Panc1 (cell line): ENCODE results near the gene LRRC63. TPM values are rescaled to one million over a fixed set of nuclear protein-coding genes. Genes with fewer than 3 reads are reported as not detected.

Experiments
- ATAC-seq: fragments of 200-7000 bp; cut with Tn5 transposase; 2 replicates; pipeline ENCODE4 v1.9.1; 2020; ENCODE audit warnings: mild to moderate bottlenecking, moderate library complexity
- BruUV-seq: library from RNA; stranded (reverse); fragments of 400-500 nt; replicated peaks from 2 replicates; lab custom pipeline; 2021; lab: Mats Ljungman, UMichigan
- CTCF ChIA-PET: fragments of 300-600 bp; sonication (Branson Sonifier 250); formaldehyde crosslinking; loops from one replicate; lab custom pipeline; 2022; ENCODE audit warnings: antibody characterized with exemption; lab: Charles Lee
- POLR2A ChIA-PET: fragments of 300-600 bp; sonication (Branson Sonifier 250); formaldehyde crosslinking; loops from one replicate; lab custom pipeline; 2022; ENCODE audit warnings: antibody characterized with exemption; lab: Charles Lee
- DNase-seq: peaks from one replicate; pipeline ENCODE4 v3.0.0-alpha.2; 2010; ENCODE audit warnings: low read depth, low spot score
- H3K27ac ChIP-seq: 2 replicates; pipeline ENCODE4 v1.5.1; 2011; ENCODE audit warnings: mild to moderate bottlenecking, low read length, inconsistent platforms
- H3K27me3 ChIP-seq: fragments of 200-500 bp; sonication (Bioruptor generic); 2 replicates; pipeline ENCODE4 v1.6.0; 2014; ENCODE audit warnings: low read length, inconsistent platforms; ENCODE audit not compliant: control insufficient read depth, insufficient read depth
- H3K36me3 ChIP-seq: fragments of 200-500 bp; sonication (Bioruptor generic); 2 replicates; pipeline ENCODE4 v1.5.1; 2014; ENCODE audit warnings: inconsistent platforms, mild to moderate bottlenecking, low read length, moderate library complexity; ENCODE audit not compliant: control insufficient read depth, insufficient read depth
- H3K4me1 ChIP-seq: 2 replicates; pipeline ENCODE4 v1.5.1; 2011; ENCODE audit warnings: inconsistent platforms, mild to moderate bottlenecking, low read length, moderate library complexity; ENCODE audit not compliant: control insufficient read depth, insufficient read depth
- H3K4me3 ChIP-seq, 2 experiments: 2 replicates each; pipeline ENCODE4 v1.5.1; 2011 to 2012; ENCODE audit warnings: low read depth in 2 of 2, low read length in 2 of 2, mild to moderate bottlenecking in 2 of 2, inconsistent platforms in 1 of 2, moderate library complexity in 1 of 2
- H3K9me3 ChIP-seq: fragments of 200-500 bp; sonication (Bioruptor generic); 2 replicates; pipeline ENCODE4 v1.5.1; 2014; ENCODE audit warnings: low read depth, mild to moderate bottlenecking, inconsistent platforms, low read length, moderate library complexity; ENCODE audit not compliant: control insufficient read depth, insufficient read depth
- POLR2AphosphoS5 ChIP-seq: IDR thresholded peaks from 2 replicates; pipeline ENCODE4 v1.6.1; 2012; ENCODE audit warnings: mild to moderate bottlenecking, low read depth, low read length, moderate library complexity
- REST ChIP-seq, 2 experiments: IDR thresholded peaks; 2 replicates each; pipeline ENCODE4 v1.6.1; 2011 to 2012; ENCODE audit warnings: low read depth in 2 of 2, control low read depth in 1 of 2, low read length in 1 of 2, mild to moderate bottlenecking in 1 of 2, moderate library complexity in 1 of 2; ENCODE audit not compliant: insufficient read depth in 1 of 2
- SIN3A ChIP-seq: IDR thresholded peaks from 2 replicates; pipeline ENCODE4 v1.6.1; 2012; ENCODE audit warnings: low read depth, mild to moderate bottlenecking, low read length, moderate library complexity, borderline replicate concordance; ENCODE audit not compliant: insufficient read depth
- TCF7L2 ChIP-seq: IDR thresholded peaks from 2 replicates; pipeline ENCODE4 v1.6.1; 2011; ENCODE audit warnings: mild to moderate bottlenecking, low read depth, low read length, inconsistent platforms
- in situ Hi-C: cut with HindIII; loops from 2 replicates; pipeline ENCODE4 v1.10.0; 2016; ENCODE audit warnings: low sequenced_read_pairs, low pct_unique_long_range_greater_than_20kb
- intact Hi-C: fragments of 100-400 bp; cut with micrococcal nuclease; formaldehyde crosslinking; loops from one replicate; pipeline ENCODE4 v1.10.0; 2022; ENCODE audit not compliant: unreplicated experiment
- total RNA-seq: library from RNA; stranded (reverse); gene quantifications from one replicate; pipeline ENCODE4 v1.2.1, GENCODE V29; 2021; ENCODE audit not compliant: unreplicated experiment
- TF ChIP-seq, protein P1 (sequence below): fragments of 450-650 bp; IDR thresholded peaks from 2 replicates; pipeline ENCODE4 v1.5.1; 2017; ENCODE audit warnings: mild to moderate bottlenecking

LRRC63 gene
- total RNA-seq, 1 experiment from 2014 or later, result 0.15 TPM

GRCh38 chr13:46192412-46192811, 19.3 kb upstream of the LRRC63 start:
- intact Hi-C loops, result no loop called here
- in situ Hi-C loops, result no loop called here
- no peak overlapping the region for H3K4me3 ChIP-seq
- CTCF ChIA-PET, result no interaction called here
- H3K27me3 ChIP-seq, result no peaks in the 10 kb centered on the region
- no peaks in the 10 kb centered on the region for H3K9me3 ChIP-seq
- no peak overlapping the region for H3K27ac ChIP-seq
- H3K36me3 ChIP-seq, result no peaks in the 10 kb centered on the region
- POLR2A ChIA-PET, result no interaction called here
- no peak for TF ChIP-seq SIN3A
- TF ChIP-seq TCF7L2, result no peak
- ATAC-seq (no peak), DNase-seq (no peak)
- no TSS peak for BruUV-seq
- H3K4me1 ChIP-seq, result no peaks in the 10 kb centered on the region

- Histone ChIP-seq H3K36me3 (no peaks in the 10 kb centered on the region), H3K27me3 (no peaks in the 10 kb centered on the region), H3K9me3 (no peaks in the 10 kb centered on the region), H3K4me1 (no peaks in the 10 kb centered on the region), H3K27ac (no peak overlapping the region), H3K4me3 (no peak overlapping the region)
- CTCF ChIA-PET, result no interaction called here
- DNase-seq, result no peak
- POLR2A ChIA-PET, result no interaction called here
- TF ChIP-seq SIN3A (no peak), REST (IDR thresholded peaks at IDR 0.05; ENCODE audit: insufficient read depth in 1 of 2, low read depth in 2 of 2, low read length in 1 of 2) (no peak), TCF7L2 (no peak), POLR2AphosphoS5 (no peak)
- TF ChIP-seq, protein P1, sequence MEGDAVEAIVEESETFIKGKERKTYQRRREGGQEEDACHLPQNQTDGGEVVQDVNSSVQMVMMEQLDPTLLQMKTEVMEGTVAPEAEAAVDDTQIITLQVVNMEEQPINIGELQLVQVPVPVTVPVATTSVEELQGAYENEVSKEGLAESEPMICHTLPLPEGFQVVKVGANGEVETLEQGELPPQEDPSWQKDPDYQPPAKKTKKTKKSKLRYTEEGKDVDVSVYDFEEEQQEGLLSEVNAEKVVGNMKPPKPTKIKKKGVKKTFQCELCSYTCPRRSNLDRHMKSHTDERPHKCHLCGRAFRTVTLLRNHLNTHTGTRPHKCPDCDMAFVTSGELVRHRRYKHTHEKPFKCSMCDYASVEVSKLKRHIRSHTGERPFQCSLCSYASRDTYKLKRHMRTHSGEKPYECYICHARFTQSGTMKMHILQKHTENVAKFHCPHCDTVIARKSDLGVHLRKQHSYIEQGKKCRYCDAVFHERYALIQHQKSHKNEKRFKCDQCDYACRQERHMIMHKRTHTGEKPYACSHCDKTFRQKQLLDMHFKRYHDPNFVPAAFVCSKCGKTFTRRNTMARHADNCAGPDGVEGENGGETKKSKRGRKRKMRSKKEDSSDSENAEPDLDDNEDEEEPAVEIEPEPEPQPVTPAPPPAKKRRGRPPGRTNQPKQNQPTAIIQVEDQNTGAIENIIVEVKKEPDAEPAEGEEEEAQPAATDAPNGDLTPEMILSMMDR, result no peak
- intact Hi-C loops (no loop called here), in situ Hi-C loops (no loop called here)
- BruUV-seq, result no TSS peak
- ATAC-seq, result no peak
These were observed 16.7 kb upstream of the LRRC63 start for GRCh38 chr13:46195016-46195415.

DNA sequence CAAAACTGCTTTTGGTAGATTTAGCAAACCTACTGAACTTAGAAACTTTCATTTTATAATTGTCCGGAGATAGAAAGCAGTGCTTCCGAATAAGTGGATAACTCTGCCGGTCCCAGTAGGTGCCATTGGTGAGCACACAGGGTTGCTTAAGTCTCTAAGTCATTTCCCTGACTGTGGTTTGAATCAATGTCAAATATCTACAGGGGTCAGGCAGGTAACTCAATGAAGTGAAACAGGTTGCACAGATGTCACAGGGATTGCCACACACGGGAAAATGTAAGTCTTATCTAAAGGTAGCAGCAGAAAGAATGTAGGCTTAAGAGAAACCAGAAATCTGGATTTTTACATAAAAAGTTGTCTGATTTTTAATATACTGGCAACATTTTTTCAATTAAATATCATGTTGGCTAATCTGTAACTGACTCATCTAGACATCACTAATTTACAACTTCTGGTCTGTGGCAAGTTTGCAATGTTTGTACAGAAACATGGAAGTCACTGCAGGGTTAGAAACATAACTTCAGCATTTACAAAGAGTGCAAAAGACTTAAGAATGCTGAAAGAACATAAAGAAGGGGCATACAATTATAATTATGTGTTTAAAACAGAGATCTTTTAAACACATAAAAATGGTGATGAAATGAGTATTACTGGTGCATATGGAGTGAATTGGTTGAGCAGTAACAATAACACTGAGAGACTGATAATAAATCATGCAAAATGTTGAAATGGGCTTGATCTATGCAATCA, 14.3 kb upstream of the LRRC63 start:
- BruUV-seq, result no TSS peak
- no peaks in the 10 kb centered on the region for H3K9me3 ChIP-seq
- H3K4me1 ChIP-seq, result no peaks in the 10 kb centered on the region
- no peak overlapping the region for H3K4me3 ChIP-seq
- no peak for ATAC-seq
- H3K27me3 ChIP-seq, result no peaks in the 10 kb centered on the region
- H3K27ac ChIP-seq, result no peak overlapping the region
- intact Hi-C loops (no loop called here), in situ Hi-C loops (no loop called here)
- CTCF ChIA-PET, result no interaction called here
- DNase-seq, result no peak
- TF ChIP-seq, protein P1, result no peak
- POLR2A ChIA-PET, result no interaction called here
- no peaks in the 10 kb centered on the region for H3K36me3 ChIP-seq
